ENCODE data around the gene PALM2AKAP2. TPM values are rescaled to one million over a fixed set of nuclear protein-coding genes. Genes with fewer than 3 reads are reported as not detected.

PALM2AKAP2 gene
- total RNA-seq, 1 donor from 2014 or later = not detected

DNA sequence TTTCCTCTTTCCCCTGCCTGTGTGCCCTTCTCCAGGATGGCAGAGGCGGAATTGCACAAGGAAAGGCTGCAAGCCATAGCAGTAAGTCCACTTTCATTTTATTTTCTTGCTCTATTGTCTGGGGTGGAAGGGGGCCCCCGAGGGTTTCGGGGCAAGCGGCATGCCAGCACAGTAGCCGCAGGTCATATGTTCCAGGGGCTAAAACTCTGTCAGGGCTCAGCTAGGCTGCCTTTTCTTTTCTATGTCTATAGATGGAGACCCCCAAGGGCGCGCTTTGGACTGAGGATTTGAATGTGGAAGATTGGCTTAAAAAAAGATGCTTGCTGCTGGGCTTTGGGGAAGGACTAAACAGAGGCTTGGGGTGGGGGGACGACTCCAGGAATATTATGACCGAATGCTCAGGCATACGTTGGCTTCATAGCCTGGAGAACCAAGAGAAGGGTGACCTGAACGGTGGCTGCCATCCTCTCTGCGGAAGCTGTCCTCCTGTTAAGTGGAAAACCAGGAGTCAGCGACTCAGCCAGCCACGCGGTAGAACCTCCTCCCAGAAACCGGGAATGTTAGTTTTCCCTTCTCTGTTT lies 545 bp downstream of the PALM2AKAP2 start:
- intact Hi-C loops (cut with micrococcal nuclease) = no loop called here
- no peak for ATAC-seq (ENCODE audit: low read depth)
- no peak overlapping the region for H3K27ac Mint-ChIP-seq
- POLR2A ChIA-PET = no interaction called here
- H3K4me1 Mint-ChIP-seq = no peaks in the 10 kb centered on the region
- H3K27me3 Mint-ChIP-seq = peaks cover 36% of the 10 kb centered on the region
- DNase-seq = no peak
- CTCF ChIA-PET = no interaction called here
- TF ChIP-seq, protein P1, sequence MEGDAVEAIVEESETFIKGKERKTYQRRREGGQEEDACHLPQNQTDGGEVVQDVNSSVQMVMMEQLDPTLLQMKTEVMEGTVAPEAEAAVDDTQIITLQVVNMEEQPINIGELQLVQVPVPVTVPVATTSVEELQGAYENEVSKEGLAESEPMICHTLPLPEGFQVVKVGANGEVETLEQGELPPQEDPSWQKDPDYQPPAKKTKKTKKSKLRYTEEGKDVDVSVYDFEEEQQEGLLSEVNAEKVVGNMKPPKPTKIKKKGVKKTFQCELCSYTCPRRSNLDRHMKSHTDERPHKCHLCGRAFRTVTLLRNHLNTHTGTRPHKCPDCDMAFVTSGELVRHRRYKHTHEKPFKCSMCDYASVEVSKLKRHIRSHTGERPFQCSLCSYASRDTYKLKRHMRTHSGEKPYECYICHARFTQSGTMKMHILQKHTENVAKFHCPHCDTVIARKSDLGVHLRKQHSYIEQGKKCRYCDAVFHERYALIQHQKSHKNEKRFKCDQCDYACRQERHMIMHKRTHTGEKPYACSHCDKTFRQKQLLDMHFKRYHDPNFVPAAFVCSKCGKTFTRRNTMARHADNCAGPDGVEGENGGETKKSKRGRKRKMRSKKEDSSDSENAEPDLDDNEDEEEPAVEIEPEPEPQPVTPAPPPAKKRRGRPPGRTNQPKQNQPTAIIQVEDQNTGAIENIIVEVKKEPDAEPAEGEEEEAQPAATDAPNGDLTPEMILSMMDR (IDR thresholded peaks at IDR 0.05) = no peak
- H3K36me3 Mint-ChIP-seq (ENCODE audit: low read depth) = no peaks in the 10 kb centered on the region
- H3K4me3 Mint-ChIP-seq = no peak overlapping the region
- H3K9me3 Mint-ChIP-seq = no peaks in the 10 kb centered on the region

DNA sequence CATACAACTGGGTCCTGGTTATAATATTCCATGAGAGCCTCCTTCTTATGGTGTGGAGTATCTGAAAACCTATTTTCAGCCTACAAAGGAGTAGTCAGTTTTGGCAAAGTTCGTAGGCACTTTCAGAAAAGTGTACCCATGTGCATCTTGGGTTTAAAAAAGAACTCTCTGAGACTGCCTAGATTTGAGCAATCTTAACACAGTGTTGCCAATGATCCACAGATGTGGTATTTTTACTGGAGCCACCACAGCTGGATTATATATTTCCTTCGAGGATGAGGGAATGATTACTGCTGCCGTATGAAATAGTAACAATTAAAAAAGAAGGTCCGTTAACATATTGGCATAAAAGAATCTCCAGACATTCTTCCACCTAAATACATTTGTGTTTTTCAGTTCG lies 1.1 kb downstream of the PALM2AKAP2 start:
- ChIA-PET CTCF (no interaction called here), POLR2A (no interaction called here)
- Mint-ChIP-seq H3K4me3 (no peak overlapping the region), H3K27me3 (peaks cover 36% of the 10 kb centered on the region), H3K4me1 (no peaks in the 10 kb centered on the region), H3K9me3 (no peaks in the 10 kb centered on the region), H3K27ac (no peak overlapping the region), H3K36me3 (ENCODE audit: low read depth) (no peaks in the 10 kb centered on the region)
- no peak for ATAC-seq (ENCODE audit: low read depth)
- TF ChIP-seq, protein P1 (IDR thresholded peaks at IDR 0.05) = no peak
- intact Hi-C loops (cut with micrococcal nuclease) = no loop called here
- no peak for DNase-seq

- ATAC-seq (ENCODE audit: low read depth) (no peak), DNase-seq (no peak)
- Mint-ChIP-seq H3K4me1 (no peaks in the 10 kb centered on the region), H3K9me3 (no peaks in the 10 kb centered on the region), H3K36me3 (ENCODE audit: low read depth) (no peaks in the 10 kb centered on the region), H3K27me3 (peaks cover 36% of the 10 kb centered on the region), H3K4me3 (no peak overlapping the region), H3K27ac (no peak overlapping the region)
- TF ChIP-seq, protein P1 (IDR thresholded peaks at IDR 0.05) = no peak
- intact Hi-C loops (cut with micrococcal nuclease) = no loop called here
- ChIA-PET CTCF (no interaction called here), POLR2A (no interaction called here)
Observed at GRCh38 chr9:109781541-109782197, 1.7 kb downstream of the PALM2AKAP2 start.

DNA sequence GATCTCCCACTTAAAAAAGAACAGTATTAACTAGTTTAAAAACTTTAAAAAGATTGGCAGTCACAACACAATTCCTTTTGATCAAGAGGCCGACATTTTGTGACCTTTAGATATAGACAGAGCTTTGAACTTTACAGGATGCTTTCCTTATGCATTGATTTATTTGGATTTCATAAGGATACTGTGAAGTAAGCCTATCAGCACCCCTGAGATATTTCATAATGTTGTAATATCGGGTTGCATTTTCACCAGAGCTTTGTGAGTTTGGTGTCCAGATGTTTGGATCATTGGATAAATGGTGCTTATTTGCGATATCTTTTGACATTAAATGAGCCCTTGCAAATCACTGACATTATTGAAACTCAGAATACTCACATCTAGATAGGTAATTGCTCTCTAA lies 7.7 kb downstream of the PALM2AKAP2 start:
- Mint-ChIP-seq H3K27ac (no peak overlapping the region), H3K4me1 (no peaks in the 10 kb centered on the region), H3K9me3 (no peaks in the 10 kb centered on the region), H3K4me3 (no peak overlapping the region), H3K36me3 (ENCODE audit: low read depth) (no peaks in the 10 kb centered on the region), H3K27me3 (peaks cover 22% of the 10 kb centered on the region)
- DNase-seq (no peak), ATAC-seq (ENCODE audit: low read depth) (no peak)
- TF ChIP-seq, protein P1 (IDR thresholded peaks at IDR 0.05) = no peak
- intact Hi-C loops (cut with micrococcal nuclease) = no loop called here
- POLR2A ChIA-PET = no interaction called here
- CTCF ChIA-PET = no interaction called here

GRCh38 chr9:109789556-109789955 lies 9.6 kb downstream of the PALM2AKAP2 start:
- CTCF ChIA-PET = no interaction called here
- H3K36me3 Mint-ChIP-seq (ENCODE audit: low read depth) = no peaks in the 10 kb centered on the region
- ATAC-seq (ENCODE audit: low read depth) (no peak), DNase-seq (no peak)
- no peak overlapping the region for H3K27ac Mint-ChIP-seq
- no peak overlapping the region for H3K4me3 Mint-ChIP-seq
- intact Hi-C loops (cut with micrococcal nuclease) = no loop called here
- H3K27me3 Mint-ChIP-seq = peaks cover 16% of the 10 kb centered on the region
- no peaks in the 10 kb centered on the region for H3K4me1 Mint-ChIP-seq
- TF ChIP-seq, protein P1 (IDR thresholded peaks at IDR 0.05) = no peak
- no peaks in the 10 kb centered on the region for H3K9me3 Mint-ChIP-seq
- POLR2A ChIA-PET = interaction anchor here (0.5 kb wide), 1 partner anchor 249 kb away, joined by 4 read pairs; no protein-coding TSS in a partner anchor
